GM12878 (cell line): ENCODE results near the gene KCNS1. TPM values are rescaled to one million over a fixed set of nuclear protein-coding genes. Genes with fewer than 3 reads are reported as not detected.

Experiments
- ATAC-seq: fragments of 200-7000 bp; cut with Tn5 transposase; 3 replicates; pipeline ENCODE4 v1.9.1; 2020; ENCODE audit warnings: mild to moderate bottlenecking, moderate library complexity
- BruUV-seq: library from RNA; stranded (reverse); fragments of 400-500 nt; replicated peaks from 2 replicates; lab custom pipeline; 2021; lab: Mats Ljungman, UMichigan
- CTCF ChIA-PET: fragments of 300-600 bp; sonication (Branson Sonifier 250); formaldehyde crosslinking; extraction: SDS; loops from one replicate; lab custom pipeline; 2021; ENCODE audit warnings: inconsistent platforms; lab: Yijun Ruan, JAX
- POLR2A ChIA-PET: fragments of 350-600 bp; formaldehyde crosslinking; extraction: SDS; loops from one replicate; lab custom pipeline; 2021; ENCODE audit warnings: inconsistent platforms; lab: Charles Lee
- RAD21 ChIA-PET: fragments of 300-600 bp; sonication (Branson Sonifier 250); formaldehyde crosslinking; loops from one replicate; lab custom pipeline; 2023; ENCODE audit warnings: antibody characterized with exemption; ENCODE audit not compliant: unreplicated experiment; lab: Charles Lee
- SMC1A ChIA-PET: fragments of 300-600 bp; sonication (Branson Sonifier 250); formaldehyde crosslinking; loops from one replicate; lab custom pipeline; 2023; ENCODE audit not compliant: unreplicated experiment, uncharacterized antibody; lab: Charles Lee
- DNase-seq: peaks from one replicate; pipeline ENCODE4 v3.0.0-alpha.2; 2011; ENCODE audit warnings: low read depth, low spot score
- FAIRE-seq: peaks from 3 replicates; lab custom pipeline; 2011; peaks lifted over from hg19 to GRCh38; lab: Jason Lieb, UNC
- H2AFZ ChIP-seq: 2 replicates; pipeline ENCODE4 v1.6.0; 2011; ENCODE audit warnings: low read depth, low read length, control low read depth; ENCODE audit not compliant: control insufficient read depth
- H3K27ac ChIP-seq: 2 replicates; pipeline ENCODE4 v1.5.1; 2011; ENCODE audit warnings: control low read depth; ENCODE audit not compliant: control insufficient read depth, insufficient read depth
- H3K27me3 ChIP-seq, 2 experiments: replicated peaks in 1 of 2; 2 replicates each; pipeline versions ENCODE4 v1.6.0 to v1.6.1; 2011; ENCODE audit warnings: low read length in 1 of 2; ENCODE audit not compliant: control insufficient read depth in 2 of 2, insufficient read depth in 2 of 2
- H3K36me3 ChIP-seq, 2 experiments: 2 replicates each; pipeline ENCODE4 v1.5.1; 2011; ENCODE audit warnings: low read length in 1 of 2; ENCODE audit not compliant: control insufficient read depth in 2 of 2, insufficient read depth in 2 of 2
- H3K4me1 ChIP-seq: 2 replicates; pipeline ENCODE4 v1.6.1; 2011; ENCODE audit warnings: mild to moderate bottlenecking, low read length, moderate library complexity, mixed read lengths; ENCODE audit not compliant: control insufficient read depth, insufficient read depth
- H3K4me2 ChIP-seq: 2 replicates; pipeline ENCODE4 v1.6.0; 2011; ENCODE audit warnings: control low read depth; ENCODE audit not compliant: control insufficient read depth, insufficient read depth
- H3K4me3 ChIP-seq: fragments of 200-600 bp; sonication (generic); 2 replicates; pipeline ENCODE4 v1.5.1; 2016
- H3K79me2 ChIP-seq: 2 replicates; pipeline ENCODE4 v1.6.0; 2011; ENCODE audit warnings: low read length; ENCODE audit not compliant: control insufficient read depth, insufficient read depth
- H3K9ac ChIP-seq: 2 replicates; pipeline ENCODE4 v1.8.0; 2011; ENCODE audit warnings: low read length, control low read depth, mixed read lengths; ENCODE audit not compliant: control insufficient read depth, insufficient read depth
- H3K9me3 ChIP-seq: replicated peaks from 3 replicates; pipeline ENCODE4 v1.5.1; 2011; ENCODE audit warnings: mild to moderate bottlenecking, low read length; ENCODE audit not compliant: control insufficient read depth, insufficient read depth
- H4K20me1 ChIP-seq: 2 replicates; pipeline ENCODE4 v1.6.0; 2011; ENCODE audit not compliant: control insufficient read depth, insufficient read depth
- MYB ChIP-seq: fragments of 150-350 bp; IDR thresholded peaks from 2 replicates; pipeline ENCODE4 v1.6.1; 2014; ENCODE audit warnings: mild to moderate bottlenecking, low read depth, low read length, borderline replicate concordance
- PAX5 ChIP-seq: IDR thresholded peaks from 2 replicates; pipeline ENCODE4 v1.6.1; 2011; ENCODE audit warnings: low read depth, low read length, borderline replicate concordance
- PML ChIP-seq: IDR thresholded peaks from 2 replicates; pipeline ENCODE4 v1.6.1; 2012; ENCODE audit warnings: low read length, inconsistent platforms
- SRF ChIP-seq, 2 experiments: IDR thresholded peaks; 2 replicates each; pipeline ENCODE4 v1.6.1; 2011; ENCODE audit warnings: low read depth in 2 of 2, low read length in 2 of 2, mild to moderate bottlenecking in 1 of 2, moderate library complexity in 1 of 2
- ZNF207 ChIP-seq: fragments of 450-650 bp; IDR thresholded peaks from 2 replicates; pipeline ENCODE4 v1.6.1; 2014; ENCODE audit warnings: antibody characterized with exemption, mild to moderate bottlenecking, borderline replicate concordance
- ZNF24 ChIP-seq: fragments of 450-650 bp; IDR thresholded peaks from 2 replicates; pipeline ENCODE4 v1.6.1; 2017; ENCODE audit warnings: antibody characterized with exemption, mild to moderate bottlenecking
- WGBS: methylation state at CpG from one replicate; pipeline ENCODE4 v1.1.6; 2016; ENCODE audit warnings: low lambda C conversion rate; ENCODE audit not compliant: insufficient replicate concordance, insufficient coverage; ENCODE audit errors: missing lambda C conversion rate; 5-methylcytosine and 5-hydroxymethylcytosine counted together
- in situ Hi-C: fragments of 300-500 bp; cut with MboI; formaldehyde crosslinking; loops from 9 replicates; pipeline ENCODE4 v1.14.3; 2018; ENCODE audit warnings: mixed read lengths
- intact Hi-C: fragments of 100-400 bp; cut with micrococcal nuclease; formaldehyde crosslinking; loops from one replicate; pipeline ENCODE4 v1.14.2; 2022; ENCODE audit not compliant: unreplicated experiment
- polyA plus RNA-seq, 11 experiments: library from polyadenylated mRNA; depleted of rRNA in 4 of 11; unstranded in 6 of 11; stranded (reverse) in 5 of 11; fragments of >200 nt; fragmentation: Nextera tagmentation in 4 of 11; fragmentation: Illumina TruSeq in 1 of 11; extraction: Ambion mirVana in 4 of 11; extraction: Trizol in 1 of 11; gene quantifications; 1 replicate in 1 of 11; 2 replicates in 10 of 11; pipeline versions ENCODE4 v1.2.1 to v1.2.3, GENCODE V29; 2011 to 2016; ENCODE audit warnings: inconsistent platforms in 2 of 11, missing spikeins in 2 of 11, low read depth in 1 of 11
- total RNA-seq, 4 experiments: library from RNA; depleted of rRNA in 3 of 4; stranded (reverse); fragments of >200 nt in 3 of 4; fragmentation: Illumina TruSeq in 1 of 4; extraction: Trizol in 1 of 4; gene quantifications; 2 replicates each; pipeline versions ENCODE4 v1.2.1 to v1.2.3, GENCODE V29; 2013 to 2021
- TF ChIP-seq, protein P1 (sequence below): fragments of 450-650 bp; IDR thresholded peaks from 2 replicates; pipeline ENCODE4 v1.6.1; 2017; ENCODE audit warnings: borderline replicate concordance

Gene KCNS1
- total and polyA plus RNA-seq, 10 of the 15 experiments (the other 5 are each of a cell fraction or from before 2014, with no cell fraction given), result not detected

DNA sequence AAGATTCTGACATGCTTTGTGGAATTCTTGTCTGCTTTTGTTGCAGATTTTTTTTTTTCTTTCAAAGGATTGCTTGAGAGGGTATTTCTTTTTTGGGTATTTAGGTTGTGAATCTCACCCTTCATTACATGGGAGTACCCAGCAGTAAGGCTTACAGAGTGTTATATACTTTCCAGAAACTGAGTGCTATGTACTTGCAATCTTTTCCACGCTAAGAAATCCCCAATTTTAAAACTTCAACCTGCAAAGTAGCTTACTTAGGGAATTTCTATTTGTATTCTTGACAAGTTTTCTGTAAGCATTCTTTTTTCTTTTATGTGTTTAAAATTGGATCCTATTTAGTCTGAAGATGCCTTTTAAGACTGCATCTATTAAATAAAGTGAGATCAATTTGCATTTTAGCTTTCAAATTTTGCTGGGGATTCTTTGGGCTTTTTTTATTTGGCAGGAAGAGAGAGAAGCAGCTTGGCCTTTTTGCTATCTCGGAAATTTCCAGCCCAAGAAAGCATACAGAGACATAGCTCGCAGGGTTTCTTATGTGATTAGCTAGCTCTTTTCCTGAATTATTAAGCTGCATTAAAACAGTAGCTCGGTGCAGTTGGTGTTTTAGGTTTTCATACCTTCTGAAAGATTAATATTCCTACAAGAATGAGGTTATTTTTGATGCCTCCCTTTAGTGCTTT lies 42.6 kb downstream of the KCNS1 start:
- H4K20me1 ChIP-seq, result no peaks in the 10 kb centered on the region; the same call in 1 of the 2 replicates
- H3K79me2 ChIP-seq, result peaks cover 10% of the 10 kb centered on the region
- BruUV-seq, result no TSS peak
- in situ Hi-C loops, result no loop called here
- 64% methylated on average over 4 of the region's 4 CpGs for WGBS
- no peaks in the 10 kb centered on the region for H3K27me3 ChIP-seq
- no peak overlapping the region for H3K4me3 ChIP-seq
- TF ChIP-seq PML (no peak), MYB (no peak), ZNF207 (no peak), PAX5 (no peak), ZNF24 (no peak), SRF (IDR thresholded peaks at IDR 0.05; ENCODE audit: low read depth in 2 of 2, low read length in 2 of 2) (no peak)
- TF ChIP-seq, protein P1, sequence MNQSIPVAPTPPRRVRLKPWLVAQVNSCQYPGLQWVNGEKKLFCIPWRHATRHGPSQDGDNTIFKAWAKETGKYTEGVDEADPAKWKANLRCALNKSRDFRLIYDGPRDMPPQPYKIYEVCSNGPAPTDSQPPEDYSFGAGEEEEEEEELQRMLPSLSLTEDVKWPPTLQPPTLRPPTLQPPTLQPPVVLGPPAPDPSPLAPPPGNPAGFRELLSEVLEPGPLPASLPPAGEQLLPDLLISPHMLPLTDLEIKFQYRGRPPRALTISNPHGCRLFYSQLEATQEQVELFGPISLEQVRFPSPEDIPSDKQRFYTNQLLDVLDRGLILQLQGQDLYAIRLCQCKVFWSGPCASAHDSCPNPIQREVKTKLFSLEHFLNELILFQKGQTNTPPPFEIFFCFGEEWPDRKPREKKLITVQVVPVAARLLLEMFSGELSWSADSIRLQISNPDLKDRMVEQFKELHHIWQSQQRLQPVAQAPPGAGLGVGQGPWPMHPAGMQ, result no peak
- no peak overlapping the region for H3K9ac ChIP-seq
- ChIA-PET CTCF (interaction anchor here (0.6 to 1.5 kb wide), 7 partner anchors 9 to 236 kb away, joined by 3 to 6 read pairs (median 3); no protein-coding TSS in a partner anchor), POLR2A (interaction anchor here (0.7 to 1.4 kb wide), 2 partner anchors 13 to 77 kb away, joined by 3 to 4 read pairs; no protein-coding TSS in a partner anchor), SMC1A (interaction anchor here (0.9 to 1.0 kb wide), 3 partner anchors 7 to 14 kb away, joined by 3 to 5 read pairs (median 4); no protein-coding TSS in a partner anchor), RAD21 (no interaction called here)
- no peak overlapping the region for H3K27ac ChIP-seq
- DNase-seq, result no peak
- H3K9me3 ChIP-seq, result no peaks in the 10 kb centered on the region
- H3K36me3 ChIP-seq, result peaks cover 6 to 18% of the 10 kb centered on the region in 2 experiments
- ATAC-seq, result no peak
- H3K4me1 ChIP-seq, result peaks cover 15% of the 10 kb centered on the region
- intact Hi-C loops, result no loop called here
- H3K4me2 ChIP-seq, result no peak overlapping the region
- H2AFZ ChIP-seq, result no peak overlapping the region
- no peak for FAIRE-seq
